Measurements from ENCODE around the gene FAM53C. TPM values are rescaled to one million over a fixed set of nuclear protein-coding genes. Genes with fewer than 3 reads are reported as not detected.

Gene FAM53C
- total RNA-seq, 1 donor from 2014 or later = 56.6 TPM

DNA sequence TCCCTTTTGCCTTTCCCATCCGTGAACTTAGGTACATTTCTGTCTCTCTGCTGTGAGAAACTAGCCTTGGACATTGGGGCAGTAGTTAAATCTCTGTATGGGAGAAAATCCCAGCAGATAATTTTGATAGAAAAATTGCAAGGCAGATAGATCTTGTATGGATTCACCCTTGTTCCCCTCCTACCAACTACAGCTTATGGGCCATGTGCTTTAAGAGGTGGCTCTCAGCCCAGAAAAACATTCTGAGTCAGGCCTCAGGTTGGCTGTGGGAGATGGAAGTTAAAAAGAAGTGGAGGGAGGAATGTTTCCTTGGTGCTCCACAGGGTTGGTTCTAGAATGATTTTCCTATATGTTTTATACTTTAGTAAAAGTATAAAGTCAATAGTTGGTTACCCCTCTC lies 13.0 kb downstream of the FAM53C start:
- no peak for TF ChIP-seq CTCF (IDR thresholded peaks at IDR 0.05; ENCODE audit: unreplicated experiment)
- H3K27ac Mint-ChIP-seq = no peak overlapping the region
- peaks cover 31% of the 10 kb centered on the region for H3K36me3 Mint-ChIP-seq (ENCODE audit: insufficient read depth)
- H3K9me3 Mint-ChIP-seq (ENCODE audit: low read depth) = peaks cover 13% of the 10 kb centered on the region
- no peak for DNase-seq (ENCODE audit: low spot score, unreplicated experiment)
- no peaks in the 10 kb centered on the region for H3K27me3 Mint-ChIP-seq
- peaks cover 18% of the 10 kb centered on the region for H3K4me1 Mint-ChIP-seq (ENCODE audit: low read depth)
- H3K4me3 Mint-ChIP-seq (ENCODE audit: low read depth) = peak overlapping the region; percentile 72

DNA sequence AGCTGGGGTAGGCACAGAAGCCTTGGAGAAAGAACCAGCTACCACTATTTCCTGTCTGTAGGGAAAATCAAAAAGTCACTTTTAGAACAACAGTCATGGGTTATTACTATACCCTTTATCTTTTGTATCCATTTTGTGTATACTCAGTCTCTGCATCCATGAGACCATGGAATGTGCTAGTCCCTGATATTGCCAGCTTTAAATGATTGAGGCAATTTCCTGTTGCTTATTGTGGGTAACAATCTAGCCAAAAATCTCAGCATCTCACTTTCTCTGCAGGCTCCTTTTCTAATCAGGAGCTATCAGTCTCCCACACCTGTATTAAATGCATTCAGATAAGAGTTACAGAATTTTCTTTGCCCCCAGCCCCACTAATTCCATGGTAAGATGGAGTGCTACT lies 13.5 kb downstream of the FAM53C start:
- H3K9me3 Mint-ChIP-seq (ENCODE audit: low read depth) = peaks cover 13% of the 10 kb centered on the region
- H3K4me3 Mint-ChIP-seq (ENCODE audit: low read depth) = peak overlapping the region; percentile 72
- DNase-seq (ENCODE audit: low spot score, unreplicated experiment) = no peak
- H3K4me1 Mint-ChIP-seq (ENCODE audit: low read depth) = peaks cover 18% of the 10 kb centered on the region
- TF ChIP-seq CTCF (IDR thresholded peaks at IDR 0.05; ENCODE audit: unreplicated experiment) = no peak
- no peaks in the 10 kb centered on the region for H3K27me3 Mint-ChIP-seq
- H3K36me3 Mint-ChIP-seq (ENCODE audit: insufficient read depth) = peaks cover 29% of the 10 kb centered on the region
- peak overlapping the region; percentile 87 for H3K27ac Mint-ChIP-seq

- Mint-ChIP-seq H3K4me1 (ENCODE audit: low read depth) (peaks cover 18% of the 10 kb centered on the region), H3K36me3 (ENCODE audit: insufficient read depth) (peaks cover 25% of the 10 kb centered on the region), H3K9me3 (ENCODE audit: low read depth) (peaks cover 13% of the 10 kb centered on the region), H3K27ac (peak within 1 kb of the TSS; percentile 96), H3K27me3 (no peaks in the 10 kb centered on the region), H3K4me3 (ENCODE audit: low read depth) (peak within 1 kb of the TSS; percentile 92)
- DNase-seq (ENCODE audit: low spot score, unreplicated experiment) = peak; percentile 94
- TF ChIP-seq CTCF (IDR thresholded peaks at IDR 0.05; ENCODE audit: unreplicated experiment) = peak; percentile 95
Measured at GRCh38 chr5:138352071-138352721, 14.1 kb downstream of the FAM53C start, which contains the start of gene KDM3B. Gene KDM3B, plus strand, starts transcription at chr5:138352685. Its CDS starts 111 bp downstream, at chr5:138352796.

DNA sequence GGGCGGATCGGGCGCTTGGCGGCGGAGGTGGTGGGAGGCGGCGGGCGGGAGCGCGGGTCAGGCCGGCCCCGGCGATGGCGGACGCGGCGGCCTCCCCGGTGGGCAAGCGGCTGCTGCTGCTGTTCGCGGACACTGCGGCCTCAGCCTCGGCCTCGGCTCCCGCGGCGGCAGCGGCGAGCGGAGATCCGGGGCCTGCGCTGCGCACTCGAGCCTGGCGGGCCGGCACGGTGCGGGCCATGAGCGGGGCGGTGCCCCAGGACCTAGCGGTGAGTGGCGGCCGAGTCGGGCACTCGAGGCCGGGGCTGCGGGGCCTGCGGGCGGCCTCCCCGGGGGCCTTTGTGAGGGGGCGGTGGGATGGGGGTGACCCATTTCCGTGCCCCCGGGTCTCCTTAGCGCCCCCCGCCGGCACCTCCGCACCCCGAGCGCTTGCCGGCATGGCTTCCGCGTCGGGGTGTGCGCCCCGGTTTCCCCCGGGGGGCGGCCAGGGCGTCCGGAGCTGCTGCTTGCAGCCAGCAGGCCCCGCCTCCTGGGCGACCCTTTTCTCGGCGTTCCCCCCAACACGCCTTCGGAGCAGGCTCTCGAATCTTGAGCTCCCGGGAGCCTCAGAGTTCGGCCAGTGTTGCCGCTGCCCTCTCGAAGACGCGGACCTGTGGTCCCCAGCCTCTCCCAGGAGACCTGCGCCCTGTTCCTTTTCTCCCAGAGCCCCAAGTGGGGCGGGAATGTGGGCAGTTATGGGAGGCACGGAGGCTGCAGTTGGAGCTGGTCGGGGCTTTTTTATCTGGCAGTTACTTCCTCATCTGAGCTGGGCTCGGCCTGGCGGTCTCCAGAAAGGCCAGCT lies 14.9 kb downstream of the FAM53C start:
- Mint-ChIP-seq H3K9me3 (ENCODE audit: low read depth) (peaks cover 13% of the 10 kb centered on the region), H3K4me3 (ENCODE audit: low read depth) (peak overlapping the region; percentile 92), H3K4me1 (ENCODE audit: low read depth) (peaks cover 18% of the 10 kb centered on the region), H3K27ac (peak overlapping the region; percentile 96), H3K27me3 (no peaks in the 10 kb centered on the region), H3K36me3 (ENCODE audit: insufficient read depth) (peaks cover 22% of the 10 kb centered on the region)
- peak; percentile 25 for TF ChIP-seq CTCF (IDR thresholded peaks at IDR 0.05; ENCODE audit: unreplicated experiment)
- DNase-seq (ENCODE audit: low spot score, unreplicated experiment) = peak; percentile 45

DNA sequence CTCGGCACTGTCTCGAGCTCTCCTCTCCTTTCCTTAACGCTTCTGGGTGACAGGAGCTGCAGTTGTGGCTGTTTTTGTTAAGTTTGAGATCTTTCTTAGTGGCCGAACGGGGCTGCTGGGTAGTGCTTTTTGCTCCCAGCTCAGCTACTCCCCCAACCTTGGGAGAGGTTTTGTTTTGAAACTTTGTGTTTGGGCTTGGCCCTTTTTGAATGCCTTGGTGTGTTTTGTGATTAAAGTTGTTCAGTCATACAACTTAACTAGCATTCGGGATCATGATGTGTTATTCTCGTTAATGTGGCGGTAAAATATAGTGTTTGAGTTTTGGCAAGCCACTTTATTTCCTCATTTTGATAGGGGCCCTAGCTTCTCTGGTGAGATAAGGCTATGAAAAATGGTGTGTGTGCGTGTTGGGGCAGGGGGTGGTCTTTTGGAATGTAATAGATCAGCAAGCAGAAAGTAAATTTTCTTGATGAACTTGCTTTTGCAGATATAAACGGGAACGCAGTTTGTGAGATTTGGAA lies 15.6 kb downstream of the FAM53C start:
- TF ChIP-seq CTCF (IDR thresholded peaks at IDR 0.05; ENCODE audit: unreplicated experiment) = no peak
- H3K36me3 Mint-ChIP-seq (ENCODE audit: insufficient read depth) = peaks cover 22% of the 10 kb centered on the region
- DNase-seq (ENCODE audit: low spot score, unreplicated experiment) = no peak
- no peaks in the 10 kb centered on the region for H3K27me3 Mint-ChIP-seq
- peaks cover 13% of the 10 kb centered on the region for H3K9me3 Mint-ChIP-seq (ENCODE audit: low read depth)
- peak overlapping the region; percentile 96 for H3K27ac Mint-ChIP-seq
- H3K4me3 Mint-ChIP-seq (ENCODE audit: low read depth) = peak overlapping the region; percentile 92
- peaks cover 18% of the 10 kb centered on the region for H3K4me1 Mint-ChIP-seq (ENCODE audit: low read depth)

Data from progenitor cell of endocrine pancreas (in vitro differentiated cells).